Stimulated activated CD4-positive, alpha-beta T cell treated with anti-CD3 and anti-CD28 coated beads, Interleukin-15, amount 100 ng/mL, for 48 hours (primary cell): ENCODE measurements around the gene PEX14.

Experiments used
- DNase-seq, 2 donors: peaks; one replicate each; pipeline ENCODE4 v3.0.0-alpha.2; 2020; ENCODE audit warnings: low read depth in 2 of 2

Gene PEX14

DNA sequence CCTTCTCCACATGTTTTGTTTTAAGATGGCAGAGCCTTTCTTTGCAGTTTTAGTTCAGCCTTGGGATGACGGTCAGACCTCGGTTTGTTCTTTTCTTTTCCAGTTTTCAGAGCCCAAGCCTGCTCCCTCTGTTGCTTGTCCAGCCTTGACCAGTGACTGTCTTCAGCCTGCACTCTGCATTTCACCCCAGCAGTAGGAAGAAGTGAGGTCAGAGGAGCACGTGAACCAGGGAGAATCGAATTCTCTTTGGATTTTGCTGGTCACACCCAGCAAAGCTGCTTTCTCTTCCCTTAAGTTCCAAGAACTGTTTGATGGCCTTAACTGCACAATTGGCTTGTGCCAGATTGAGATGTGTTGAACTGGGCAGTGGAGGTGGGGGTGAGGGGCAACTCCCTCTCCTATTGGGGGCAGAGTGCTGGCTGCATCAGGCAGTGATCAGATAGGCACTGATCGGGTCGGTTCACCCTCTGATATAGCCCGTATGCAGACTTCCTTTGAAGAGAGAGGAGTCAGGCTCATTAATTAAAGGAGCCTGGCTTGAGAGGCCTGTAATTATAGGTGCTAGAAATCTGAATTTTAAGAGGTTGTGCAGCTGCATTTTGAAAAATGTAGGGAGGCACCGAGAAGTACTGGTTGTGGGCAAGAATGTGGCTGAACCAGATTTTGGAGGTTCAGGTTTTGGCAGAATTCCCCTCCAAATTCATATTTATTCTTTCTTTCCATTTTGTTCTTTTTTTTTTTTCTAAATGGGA lies 42.4 kb downstream of the PEX14 start:
- no peak for DNase-seq

DNA sequence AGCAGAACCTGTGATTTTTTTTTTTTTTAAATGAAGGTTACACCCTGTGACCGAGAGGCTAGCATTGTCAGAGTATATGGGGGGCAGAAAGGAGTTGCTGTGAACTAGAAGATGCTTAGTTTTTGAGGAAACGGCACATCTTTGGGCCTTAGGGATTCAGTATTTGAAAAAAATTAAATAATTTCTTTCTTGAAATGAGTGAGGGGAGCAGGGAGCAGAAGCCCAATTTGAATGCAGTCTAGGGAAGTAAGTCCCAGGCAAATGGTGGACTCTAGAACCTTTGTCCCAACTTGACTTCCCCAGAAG lies 42.9 kb downstream of the PEX14 start:
- DNase-seq = no peak

DNA sequence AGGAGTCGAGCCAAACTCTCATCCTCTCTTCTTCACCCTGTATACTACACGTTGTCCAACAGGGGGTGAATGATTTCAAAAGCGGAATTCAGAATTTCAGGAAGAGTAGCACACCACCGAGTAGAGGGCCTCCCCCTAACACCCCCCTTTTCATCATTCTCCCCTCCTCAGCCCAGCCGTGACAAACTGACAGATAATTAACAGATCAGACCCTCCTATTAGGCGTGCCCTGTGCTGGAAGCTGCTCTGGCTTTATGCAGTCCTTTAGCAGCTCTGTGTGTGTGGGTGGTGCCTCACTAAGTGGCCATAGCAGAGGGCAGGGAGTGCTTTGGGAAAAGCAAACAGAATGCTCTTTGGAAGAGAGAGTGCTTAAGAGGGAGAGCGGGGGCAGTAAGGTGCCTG lies 44.3 kb downstream of the PEX14 start:
- no peak for DNase-seq

DNA sequence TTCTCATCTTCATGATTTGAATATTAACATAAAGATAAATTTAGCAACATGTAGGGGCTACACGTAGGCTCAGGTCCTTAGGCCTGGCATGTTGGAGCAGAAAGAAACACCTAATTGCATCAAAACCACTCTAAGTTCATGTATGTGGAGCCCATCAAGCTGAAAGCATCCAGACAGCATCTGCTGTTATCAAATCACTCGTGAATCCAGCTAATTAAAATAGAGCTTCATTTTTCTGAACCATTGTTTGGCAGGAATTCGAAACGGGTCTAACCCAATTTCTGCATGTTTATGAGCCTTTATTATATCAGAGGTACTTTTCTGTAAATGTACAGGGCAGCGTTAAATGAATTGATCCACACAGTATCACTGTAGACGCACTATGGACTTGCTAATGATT lies 45.7 kb downstream of the PEX14 start:
- DNase-seq = no peak

DNA sequence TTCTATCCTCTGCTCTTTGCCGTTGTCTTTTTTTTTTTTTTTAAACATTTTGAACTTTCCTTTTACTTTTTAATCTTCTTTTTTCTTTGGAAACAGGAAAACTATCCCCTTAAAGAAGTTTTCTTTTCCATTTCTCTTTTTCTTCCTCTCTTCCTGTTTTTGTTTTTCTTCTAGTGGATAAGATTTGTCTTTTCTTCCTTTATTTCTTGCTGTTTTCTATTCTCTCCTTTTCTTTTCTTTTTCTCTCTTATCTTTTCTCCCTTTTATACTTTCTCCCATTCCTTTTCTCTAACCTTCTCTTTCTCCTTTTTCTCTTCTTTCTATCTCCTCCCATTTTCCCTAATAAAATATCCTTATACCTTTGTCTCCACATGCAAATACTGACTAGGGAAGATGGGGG lies 46.2 kb downstream of the PEX14 start:
- no peak for DNase-seq

DNA sequence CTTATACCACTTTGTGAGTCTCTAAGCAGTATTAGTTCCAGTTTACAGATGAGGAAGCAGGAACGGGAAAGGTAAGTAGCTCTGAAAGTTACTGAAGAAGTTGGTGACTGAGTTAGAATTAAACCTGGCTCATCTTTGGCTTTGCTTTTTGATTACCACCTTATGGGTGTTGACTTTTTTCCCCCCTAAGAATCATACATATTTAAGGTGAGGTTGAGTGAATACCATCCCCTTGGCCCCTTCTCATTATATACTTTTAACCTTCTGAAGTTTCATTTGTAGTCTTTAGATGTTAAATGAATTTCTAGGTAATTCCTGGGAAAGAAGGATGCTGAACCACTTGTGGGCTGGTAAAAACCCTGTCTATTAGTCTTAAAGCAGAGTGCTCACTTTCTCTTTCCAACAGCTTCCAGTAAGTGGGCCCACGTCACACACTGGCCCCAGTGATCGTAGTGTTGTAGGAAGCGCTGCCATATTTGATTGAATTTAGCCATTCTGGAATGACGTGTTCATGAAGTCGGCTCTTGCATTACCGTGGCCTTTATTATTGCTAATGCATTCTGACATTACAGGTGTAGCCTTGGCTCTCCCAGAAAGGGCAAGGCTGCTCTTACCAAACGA lies 46.9 kb downstream of the PEX14 start:
- DNase-seq = no peak

DNA sequence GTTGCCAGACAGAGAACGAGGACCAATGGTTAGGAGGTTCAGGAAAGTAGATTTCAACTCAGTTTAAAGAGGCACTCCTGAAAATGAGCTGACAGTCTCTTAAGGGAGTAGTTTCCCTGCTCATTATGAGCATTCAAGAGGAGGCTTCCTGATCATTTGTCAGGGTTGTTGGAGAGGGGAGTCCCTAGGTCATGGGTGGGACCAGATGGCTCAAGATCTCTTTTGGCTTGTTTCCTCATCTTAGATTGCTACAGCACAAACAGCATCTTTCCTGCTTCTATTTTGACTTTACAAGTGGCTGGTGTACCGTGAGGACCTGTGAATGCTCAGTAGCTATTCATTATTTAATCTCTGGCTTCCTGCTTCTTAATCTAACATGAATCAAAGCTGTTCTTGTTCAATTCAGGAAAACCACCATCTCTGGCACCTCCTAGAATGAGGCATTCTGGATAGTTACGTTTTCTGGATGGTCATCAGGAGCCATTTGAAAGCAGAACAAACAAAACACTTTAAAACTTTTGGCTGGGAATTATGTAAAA lies 47.6 kb downstream of the PEX14 start:
- no peak for DNase-seq

DNA sequence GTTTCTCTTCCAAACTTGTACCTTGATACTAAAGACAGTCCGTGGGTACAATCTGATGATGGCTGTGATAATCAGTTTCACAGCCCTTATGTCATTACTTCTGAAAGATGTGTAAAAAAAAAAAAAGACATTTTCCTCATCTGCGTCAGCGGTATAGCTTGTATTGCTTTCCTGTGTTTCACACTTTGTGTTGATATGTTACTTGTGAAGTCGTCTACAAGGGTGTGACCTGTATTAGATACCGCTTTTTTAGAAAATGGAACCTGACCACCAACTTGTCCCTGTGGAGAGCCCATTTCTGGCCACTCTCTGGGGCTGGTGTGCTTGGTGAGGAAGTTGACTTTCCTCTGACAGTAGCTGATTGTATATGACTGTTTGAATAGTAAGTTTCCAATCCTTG lies 50.5 kb downstream of the PEX14 start:
- no peak for DNase-seq

DNA sequence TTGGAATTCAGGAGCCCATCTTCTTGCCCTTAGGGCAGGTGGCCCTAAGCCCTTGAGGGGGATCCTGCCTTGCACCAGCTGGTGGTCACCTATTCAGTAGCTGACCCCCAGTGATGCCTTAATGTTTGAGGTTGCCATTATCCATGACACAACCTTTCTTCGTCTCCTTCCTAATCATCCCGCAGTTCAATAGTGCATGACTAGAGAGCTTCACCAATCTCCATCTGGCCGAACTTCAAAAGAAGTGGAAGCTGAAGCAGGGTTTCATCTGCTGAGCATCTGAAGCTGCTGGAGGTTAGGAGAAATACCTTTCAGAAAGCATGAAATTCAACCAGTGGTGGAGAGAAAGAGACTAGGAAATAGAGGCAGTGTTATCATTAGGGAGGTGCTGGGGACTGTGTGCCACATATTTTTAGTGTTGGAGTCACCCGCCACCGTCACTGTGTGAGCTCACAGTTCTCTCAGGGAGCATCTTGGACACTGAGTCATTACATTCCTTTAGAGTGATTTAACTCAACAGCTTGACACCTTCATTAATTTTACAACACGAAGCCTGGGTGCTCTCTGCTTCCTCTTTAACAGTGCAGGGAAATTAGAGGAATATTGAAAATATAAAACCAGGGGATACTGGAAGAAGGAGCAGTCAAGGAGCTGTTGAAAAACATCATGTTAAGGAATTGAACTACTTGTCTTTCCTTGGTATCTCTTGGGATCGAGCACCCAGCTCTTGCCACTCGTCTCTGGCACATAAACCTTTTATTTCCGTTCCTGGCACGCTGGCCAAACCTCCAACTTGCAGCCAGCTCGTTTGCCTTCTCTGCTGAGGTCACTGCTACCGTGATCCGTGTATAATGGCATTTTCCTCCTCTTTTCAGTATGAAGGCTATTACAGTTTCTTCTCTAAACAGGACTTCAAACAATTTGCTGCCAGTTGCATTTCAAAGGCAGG lies 53.6 kb downstream of the PEX14 start:
- DNase-seq = no peak

DNA sequence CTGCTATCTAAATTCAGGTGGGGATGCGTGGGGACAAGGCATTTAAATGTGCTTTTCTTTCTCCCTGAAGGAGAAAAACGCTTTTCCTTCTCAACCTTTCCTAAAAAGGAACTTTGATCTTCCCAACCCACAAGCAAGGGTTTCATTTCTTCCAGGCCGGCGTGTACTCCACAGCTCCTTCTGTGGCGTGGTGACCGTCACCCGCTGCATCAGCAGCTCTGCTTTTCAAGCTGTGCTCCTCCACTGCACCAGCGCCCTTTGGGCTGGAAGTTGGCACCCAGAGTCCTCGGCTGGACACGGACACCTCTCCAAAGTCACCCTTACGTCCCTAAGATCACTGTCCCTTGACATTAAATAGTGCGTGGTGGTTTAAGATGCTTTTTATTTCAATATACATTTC lies 54.3 kb downstream of the PEX14 start:
- DNase-seq = no peak

DNA sequence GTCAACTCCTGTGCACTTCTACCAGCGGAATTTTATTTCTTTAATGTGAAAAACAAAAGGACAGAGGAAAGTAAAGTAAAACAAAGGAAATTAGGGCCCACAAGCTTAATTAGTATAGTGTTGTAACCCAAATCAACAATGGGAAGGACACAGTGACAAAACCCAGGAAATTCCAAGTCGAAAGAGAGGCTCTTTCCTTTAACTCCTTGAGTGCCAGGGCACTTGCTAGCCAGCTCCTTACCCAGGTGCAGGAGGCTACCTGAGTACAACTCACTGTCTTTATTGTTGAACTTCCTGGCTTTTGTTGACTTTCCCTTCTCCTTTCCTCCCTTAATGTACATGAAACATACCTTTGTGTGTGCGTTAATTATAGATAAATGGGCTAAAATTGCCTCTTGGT lies 55.0 kb downstream of the PEX14 start:
- DNase-seq = no peak

DNA sequence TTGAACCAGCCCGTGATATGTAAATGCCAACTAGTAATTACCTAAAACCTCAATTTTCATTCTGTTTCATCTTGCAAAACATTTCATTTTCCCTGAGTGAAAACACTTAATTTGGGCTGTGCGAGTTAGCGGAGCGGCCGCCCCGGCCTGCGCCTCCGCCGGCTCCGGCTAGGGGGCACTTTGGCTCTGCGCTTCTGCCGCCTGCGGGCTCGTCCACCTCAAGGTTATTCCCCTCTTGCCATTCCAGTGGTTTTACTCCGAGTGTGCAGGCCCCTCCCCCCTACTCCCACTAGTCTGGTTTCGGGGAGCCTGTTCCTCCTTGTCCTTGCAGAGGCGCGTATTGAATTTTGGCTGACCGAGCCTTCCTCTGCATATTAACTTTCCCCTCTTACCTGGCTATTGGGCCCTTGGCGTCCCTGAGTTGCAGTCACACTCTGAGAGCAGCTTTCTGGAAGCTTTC lies 55.6 kb downstream of the PEX14 start:
- DNase-seq = no peak

DNA sequence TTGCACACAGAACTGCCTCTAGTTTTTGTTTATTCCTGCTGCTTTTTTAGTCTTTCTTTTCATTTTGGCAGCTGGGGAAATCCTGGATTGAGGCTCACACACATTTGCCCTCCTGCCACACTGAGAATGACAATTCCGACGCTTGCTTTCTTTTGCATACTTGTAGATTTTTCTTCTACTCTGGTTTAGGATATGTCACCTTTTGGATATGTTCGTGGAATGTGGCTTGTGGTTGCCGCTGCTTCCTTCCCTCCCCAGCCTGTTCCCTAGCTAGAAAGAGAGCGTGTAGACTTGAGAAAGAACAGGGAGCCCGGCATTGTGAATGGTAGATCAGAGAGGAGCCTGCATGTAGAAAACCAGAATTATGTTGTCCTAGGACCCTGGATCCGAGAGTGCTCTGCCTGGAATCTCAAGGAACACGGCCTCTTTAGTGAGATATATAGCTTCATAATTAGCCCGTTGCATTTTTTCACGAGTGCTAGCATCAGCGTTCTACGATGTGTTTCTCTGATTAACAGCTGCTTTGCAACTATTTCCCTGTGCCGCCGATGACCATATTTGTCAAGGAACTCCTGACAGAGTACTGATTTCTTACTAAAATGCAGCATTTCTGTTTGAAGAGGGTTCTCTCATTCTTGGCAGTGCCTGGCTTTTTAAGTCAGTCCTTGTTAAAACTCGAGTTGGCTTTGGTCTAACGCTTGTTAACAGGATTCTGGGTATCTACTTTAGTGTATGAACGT lies 56.2 kb downstream of the PEX14 start:
- no peak for DNase-seq

DNA sequence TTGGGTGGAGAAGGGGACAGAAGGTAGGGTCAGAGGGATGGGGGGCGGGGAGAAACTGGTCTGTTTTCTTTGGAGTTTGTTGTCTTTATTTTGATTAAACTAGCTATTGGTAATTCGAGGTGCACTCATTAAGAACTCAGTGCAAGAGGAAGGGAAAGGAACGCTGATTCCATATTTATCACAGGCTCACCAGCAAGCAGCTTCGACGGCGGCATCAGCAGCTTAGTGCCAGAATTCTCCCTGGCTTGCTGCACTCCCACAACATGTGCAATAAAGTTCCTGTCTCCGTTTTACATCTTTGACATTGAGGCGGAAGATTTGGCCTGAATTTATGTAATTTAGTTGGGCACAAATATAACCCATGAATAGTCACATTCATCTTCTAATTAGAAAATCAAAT lies 57.6 kb downstream of the PEX14 start:
- DNase-seq = no peak

DNA sequence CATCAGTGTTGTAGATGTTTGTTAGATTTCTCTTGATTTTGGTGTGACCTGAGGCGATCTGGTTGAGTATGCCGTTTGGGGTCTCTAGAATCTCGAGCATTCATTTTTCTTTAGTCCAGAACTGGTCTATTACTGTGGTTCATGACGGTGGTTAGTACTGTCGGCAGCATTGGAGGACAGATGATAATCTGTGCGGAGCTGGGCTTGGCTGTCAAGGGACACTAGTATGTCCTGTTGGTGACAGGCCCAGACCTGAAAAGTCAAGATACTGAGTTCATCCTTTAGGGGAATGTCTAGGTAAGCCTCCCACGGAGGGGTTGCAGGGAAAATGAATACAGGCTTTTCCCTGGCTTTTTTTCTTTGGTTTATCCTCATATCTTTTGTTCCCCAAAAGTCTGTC lies 59.8 kb downstream of the PEX14 start:
- no peak for DNase-seq

DNA sequence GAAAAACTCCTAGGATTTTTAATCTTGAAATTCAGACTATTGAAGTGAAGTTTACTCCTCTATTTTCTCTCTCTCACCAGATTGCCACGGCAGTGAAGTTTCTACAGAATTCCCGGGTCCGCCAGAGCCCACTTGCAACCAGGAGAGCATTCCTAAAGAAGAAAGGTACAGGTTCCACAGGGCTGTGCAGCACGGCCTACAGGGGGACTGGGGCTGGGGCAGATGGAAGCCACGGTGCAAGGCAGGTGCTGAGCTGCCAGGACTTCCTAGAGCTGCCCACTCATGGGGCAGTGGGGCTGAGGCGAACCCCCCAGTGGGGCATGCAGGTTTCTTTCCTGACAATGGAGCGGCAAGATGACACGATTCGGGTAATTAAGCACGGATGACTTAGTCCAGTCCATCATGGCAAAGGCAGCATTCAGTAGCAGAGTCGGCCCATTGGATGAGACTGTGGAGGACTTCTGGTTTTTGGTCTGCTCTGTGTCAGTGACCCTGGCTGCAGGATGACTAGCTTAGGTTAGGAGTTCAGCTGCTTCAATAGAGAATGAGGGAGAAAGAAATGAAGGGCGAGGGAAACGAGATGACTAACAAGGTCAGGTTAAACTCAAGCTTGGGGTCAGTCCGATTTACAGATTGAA lies 61.5 kb downstream of the PEX14 start:
- DNase-seq = no peak

DNA sequence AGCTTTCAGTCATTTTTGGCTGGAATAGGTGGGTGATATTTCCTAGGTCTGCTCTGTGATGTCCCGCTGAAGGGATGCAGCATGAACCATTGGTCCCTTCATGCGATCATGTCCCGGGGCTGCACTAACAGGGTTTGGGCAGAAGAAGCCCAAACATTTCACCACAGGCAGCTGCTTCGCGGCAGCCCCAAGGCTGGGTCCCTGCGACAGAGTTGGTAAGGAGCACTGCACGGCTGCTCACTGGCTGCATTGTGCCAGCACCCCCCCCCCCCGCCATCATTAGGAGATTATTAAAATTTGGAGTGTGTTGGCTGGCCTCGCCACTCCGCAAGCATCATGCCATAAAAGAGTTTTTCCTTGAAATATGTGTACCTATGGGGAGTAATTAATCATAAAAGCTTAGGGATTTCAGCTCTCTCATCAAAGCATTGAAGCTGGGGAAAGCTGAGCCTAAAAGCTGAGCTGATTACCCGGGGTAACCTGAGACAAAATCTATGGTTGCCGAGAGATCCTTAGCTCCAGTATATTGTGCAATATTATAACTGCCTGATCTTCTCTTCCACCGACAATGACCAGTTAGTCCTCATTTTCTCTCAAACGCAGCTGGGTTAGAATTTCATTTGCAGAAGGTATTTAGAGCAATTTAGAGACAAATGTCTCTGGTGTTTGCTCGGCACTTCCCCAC lies 62.5 kb downstream of the PEX14 start:
- no peak for DNase-seq

DNA sequence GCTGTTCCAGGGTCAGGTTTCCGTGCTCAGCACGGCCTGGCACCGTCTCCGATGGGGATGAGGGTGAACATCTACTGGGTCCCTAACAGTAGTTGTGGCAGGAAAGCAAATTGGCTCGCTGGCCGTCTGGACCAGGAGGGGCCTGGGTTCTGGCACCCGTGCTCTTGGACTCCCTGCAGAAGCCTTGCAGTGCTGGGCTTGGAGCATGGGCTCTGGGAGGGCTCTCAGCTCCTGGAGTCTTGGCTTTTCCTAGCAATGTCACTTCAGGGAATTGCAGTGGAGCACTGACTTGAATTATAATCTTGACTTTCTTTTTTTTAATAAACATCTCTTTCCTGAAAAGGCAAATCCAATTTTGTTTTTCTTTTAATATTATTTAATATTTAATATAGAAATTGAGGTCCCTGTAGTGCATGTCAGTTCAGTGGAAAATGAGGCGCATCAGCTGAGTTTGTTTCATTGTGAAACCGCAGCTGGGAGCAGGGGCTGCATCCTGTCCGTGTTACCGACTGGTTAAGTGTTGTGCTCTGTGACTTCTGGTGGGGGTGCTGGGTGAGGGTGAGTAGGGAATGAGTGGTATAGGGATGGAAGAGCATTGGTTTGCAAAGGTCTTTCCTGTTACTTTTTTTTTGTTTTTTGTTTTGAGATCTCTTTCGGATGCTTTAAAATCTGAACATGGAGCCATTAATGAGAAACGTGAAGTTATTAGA lies 64.1 kb downstream of the PEX14 start:
- no peak for DNase-seq

DNA sequence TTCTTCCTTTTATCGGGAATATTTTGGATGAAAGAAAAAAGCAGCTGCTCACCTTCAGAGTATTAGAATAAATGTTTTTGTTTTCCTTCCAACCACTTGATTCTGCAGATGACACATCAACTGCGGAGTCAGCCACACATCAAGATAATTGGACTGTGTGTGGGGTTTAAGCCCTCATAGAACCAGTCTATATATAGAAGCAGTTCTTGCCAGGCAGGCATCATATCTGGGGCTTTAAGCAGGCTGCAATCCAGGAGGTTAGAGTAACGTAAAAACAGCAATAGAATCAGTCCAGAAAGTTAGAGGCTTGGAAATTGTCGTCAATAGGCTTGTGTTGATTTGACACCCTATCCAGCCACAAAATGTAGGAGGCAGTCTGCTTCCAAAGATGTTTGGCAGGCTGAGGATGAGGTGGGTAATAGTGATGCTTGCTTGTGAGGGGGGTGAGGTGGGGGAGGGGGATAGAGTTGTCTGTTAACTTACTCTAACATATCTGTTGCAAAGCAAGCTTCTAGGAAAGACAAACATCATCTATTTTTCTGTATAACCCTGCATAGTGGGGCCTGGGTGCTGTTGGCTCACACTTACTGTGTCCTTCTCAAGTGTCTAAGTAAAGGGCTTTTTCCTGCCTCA lies 64.8 kb downstream of the PEX14 start:
- DNase-seq = no peak
